GM18870 (cell line): ENCODE data around the gene PRG2.
"Not testable (repeated sequence)": the region's sequence is repeated elsewhere in the genome, so short reads cannot be mapped to it uniquely, and the experiment has no call there.

Source experiments
- ATAC-seq: cut with Tn5 transposase; IDR thresholded peaks from one replicate; pipeline ENCODE4 v1.9.1; 2021; ENCODE audit warnings: moderate library complexity; ENCODE audit not compliant: unreplicated experiment

Gene PRG2

GRCh38 chr11:57370251-57370650 is 20.2 kb downstream of the PRG2 start:
- no peak for ATAC-seq

DNA sequence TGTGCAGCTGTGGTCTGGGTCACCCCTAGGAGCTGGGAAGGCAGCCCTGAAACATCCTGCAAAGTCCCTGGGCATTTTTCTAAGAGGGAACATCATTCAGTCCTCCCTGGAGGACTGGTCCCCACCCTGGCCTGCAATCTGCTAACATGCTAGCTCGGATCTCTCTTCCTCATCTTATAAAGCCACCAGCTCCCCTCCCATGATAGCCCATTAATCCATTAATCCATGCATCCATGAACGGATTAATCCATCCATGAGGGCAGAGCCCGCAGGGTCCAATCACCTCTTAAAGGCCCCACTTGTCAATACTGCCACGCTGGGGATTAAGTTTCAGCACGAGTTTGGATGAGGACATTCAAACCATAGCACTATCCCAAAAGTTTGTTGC is 21.6 kb downstream of the PRG2 start:
- no peak for ATAC-seq

GRCh38 chr11:57368106-57368844 is 22.2 kb downstream of the PRG2 start:
- no peak for ATAC-seq

DNA sequence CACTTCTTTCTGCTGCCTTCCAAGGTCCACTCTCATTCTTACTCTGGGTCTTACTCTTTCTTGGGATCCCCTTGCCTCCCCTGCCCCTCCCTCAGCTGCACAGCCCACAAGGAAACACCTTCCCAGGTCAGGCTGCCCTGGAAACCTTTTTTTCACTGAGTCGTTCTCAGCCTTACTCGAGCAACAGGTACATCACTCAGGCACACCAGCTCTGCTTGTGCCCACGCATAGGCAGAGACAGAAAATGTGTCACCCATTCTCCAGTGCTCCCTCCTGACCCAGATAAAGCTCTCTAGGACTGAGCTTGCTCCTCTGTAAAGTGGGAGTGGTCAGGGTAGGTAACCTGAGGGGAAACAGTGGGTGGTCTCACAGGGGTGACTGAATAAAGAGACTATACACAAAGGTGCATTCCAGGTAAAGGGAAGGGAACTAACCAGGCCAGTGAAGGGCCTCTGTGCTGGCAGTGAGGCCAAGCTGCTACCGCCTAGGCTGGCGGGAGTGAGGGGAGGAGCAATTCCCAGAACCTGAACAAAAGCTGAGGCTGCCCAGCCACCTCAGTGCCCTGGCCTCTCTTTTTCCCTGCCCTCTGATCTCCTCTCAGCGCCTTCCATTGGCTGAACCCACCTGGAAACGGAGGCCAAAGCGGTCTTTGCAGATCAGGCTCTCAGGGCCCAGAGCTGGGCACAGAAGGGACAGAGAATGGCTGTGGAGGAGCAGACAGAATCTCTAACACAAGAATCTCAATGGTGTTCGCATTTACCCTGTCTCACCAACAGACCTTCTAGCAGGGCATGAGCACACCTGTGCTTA is 25.4 kb downstream of the PRG2 start:
- no peak for ATAC-seq

DNA sequence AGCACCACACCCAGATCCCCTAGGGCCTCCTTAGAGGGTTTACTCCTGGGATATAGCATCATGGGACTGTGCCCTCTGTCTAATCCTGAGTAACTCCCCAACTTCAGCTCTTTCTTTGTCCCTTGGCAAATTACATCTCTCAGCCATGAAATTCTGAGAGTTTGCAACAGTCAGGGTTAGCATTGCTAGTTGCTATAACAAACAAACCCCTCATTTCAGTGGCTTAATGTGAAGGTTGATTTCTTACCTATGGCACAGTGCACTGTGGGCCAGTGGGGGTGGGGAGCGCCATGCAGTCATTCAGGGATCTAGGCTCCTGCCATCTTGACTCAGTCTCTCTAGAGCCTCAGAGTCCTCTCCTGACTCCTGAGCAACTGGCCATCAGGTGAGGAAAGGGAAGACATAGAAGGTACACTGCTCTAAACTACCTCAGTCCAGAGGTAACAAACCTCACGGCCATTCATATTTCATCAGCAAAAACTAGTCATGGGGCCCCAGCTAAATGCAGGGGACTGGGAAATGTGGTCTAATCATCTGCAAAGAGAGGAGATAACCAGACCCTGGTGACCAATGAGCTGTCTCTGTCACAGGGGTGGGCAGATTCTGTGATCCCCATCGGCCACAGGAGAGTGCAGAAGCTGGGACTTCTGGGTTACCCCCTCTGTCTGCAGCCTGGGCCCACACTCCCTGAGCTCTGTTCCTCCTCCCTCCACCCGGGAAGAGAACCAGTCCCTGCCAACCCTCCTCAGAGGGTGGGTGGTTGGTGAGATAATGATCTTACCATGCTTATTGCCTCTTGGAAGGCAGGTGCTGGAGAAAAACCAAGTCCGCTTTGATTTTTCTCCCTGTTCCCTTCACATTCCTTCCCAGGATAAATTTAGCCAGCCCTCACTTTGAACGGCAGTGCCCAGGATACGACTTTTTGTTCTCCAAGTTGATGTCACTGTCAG is 27.0 kb downstream of the PRG2 start:
- no peak for ATAC-seq

GRCh38 chr11:57361926-57362325 is 28.5 kb downstream of the PRG2 start:
- ATAC-seq = no peak

- not testable (repeated sequence) for ATAC-seq
These were observed 29.0 kb downstream of the PRG2 start for GRCh38 chr11:57361420-57361819.

DNA sequence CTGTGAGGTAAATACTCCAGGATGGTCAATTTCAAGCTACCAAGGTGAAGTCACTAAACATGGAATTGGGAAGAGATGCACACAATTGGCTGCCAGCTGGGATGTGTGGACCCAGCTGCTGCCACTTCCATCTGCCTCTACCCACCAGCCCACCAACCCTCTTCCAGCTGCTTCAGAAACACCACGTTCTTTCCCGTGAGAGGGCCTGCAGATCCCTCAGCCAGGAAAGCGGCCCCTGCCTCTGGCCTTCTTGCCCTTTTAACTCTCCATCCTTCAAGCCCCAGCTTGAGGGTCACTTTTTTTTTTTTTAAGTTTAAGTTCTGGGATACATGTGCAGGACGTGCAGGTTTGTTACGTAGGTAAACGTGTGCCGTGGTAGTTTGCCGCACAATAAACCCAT is 29.5 kb downstream of the PRG2 start:
- ATAC-seq = no peak

DNA sequence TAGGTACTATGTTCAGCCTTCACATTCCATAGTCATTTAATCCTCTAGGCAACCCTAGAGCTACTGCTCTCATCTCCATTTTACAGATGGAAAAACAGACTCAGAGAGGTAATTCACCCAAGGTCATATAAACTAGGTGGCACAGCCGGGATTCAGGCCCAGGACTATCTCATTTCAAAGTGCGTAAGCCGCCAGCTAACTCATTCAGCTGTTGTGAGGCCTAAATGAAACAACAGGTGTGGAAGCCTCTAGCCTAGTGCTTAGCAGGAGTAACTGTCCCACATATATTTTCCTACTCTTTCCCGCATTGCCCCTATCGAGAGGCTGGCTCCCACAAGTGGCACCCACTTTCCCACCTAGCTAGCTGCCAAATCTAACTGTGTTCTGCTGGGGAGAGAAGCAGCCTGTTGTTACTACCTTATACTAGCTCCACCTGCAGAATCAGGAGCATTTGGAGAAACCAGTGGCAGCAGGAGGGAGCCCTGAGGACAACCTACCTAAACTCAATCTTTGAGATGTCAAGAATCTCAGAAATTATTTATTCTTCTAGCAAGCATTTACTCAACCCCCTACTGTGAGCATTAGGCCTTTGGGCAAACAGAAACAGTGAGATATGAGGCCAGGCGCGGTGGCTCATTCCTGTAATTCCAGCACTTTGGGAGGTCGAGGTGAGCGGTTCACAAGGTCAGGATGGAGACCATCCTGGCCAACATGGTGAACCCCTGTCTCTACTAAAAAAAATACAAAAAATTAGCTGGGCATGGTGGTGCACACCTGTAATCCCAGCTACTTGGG is 30.4 kb downstream of the PRG2 start:
- no peak for ATAC-seq

- no peak for ATAC-seq
These were observed 31.1 kb downstream of the PRG2 start for GRCh38 chr11:57359396-57359795.

GRCh38 chr11:57358991-57359390 is 31.5 kb downstream of the PRG2 start:
- ATAC-seq = no peak

DNA sequence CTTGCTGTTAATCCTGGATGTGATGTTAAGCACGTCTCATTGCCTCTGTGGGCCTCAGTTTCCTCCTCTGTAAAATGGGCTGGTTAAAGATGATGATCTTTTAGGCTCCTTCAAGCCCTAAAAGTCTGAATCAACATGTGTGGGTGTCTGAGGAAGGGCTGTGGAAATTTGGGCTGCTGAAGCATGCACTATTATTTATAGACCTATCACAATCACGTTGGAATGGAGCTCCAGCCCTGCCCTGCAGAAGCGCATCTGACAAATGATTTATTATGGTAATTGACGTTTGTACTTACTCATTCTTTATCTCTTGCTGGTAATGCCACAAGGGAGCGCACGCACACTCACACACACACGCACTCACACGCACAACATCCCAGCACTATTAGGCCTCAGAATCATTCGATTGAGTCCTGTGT is 31.9 kb downstream of the PRG2 start:
- ATAC-seq = no peak

DNA sequence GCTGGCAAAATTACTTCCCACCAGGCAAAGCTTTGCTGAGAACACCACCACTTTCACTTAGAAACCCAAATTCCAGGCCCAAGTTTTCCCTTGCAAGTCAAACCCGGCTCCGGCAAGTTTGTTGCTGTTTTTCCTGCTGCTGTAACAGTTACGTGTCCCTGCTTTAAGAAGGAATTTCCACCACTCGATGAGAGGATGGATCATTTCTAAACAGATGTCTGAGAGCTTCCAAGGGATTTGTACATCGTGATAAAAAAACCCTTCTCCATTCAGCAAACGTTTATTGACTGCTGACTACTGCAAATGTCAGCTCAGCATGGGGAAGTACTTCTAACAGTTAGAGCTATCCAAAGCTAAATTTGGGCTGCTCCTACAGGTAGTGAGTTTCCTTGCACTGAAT is 32.6 kb downstream of the PRG2 start:
- ATAC-seq = no peak

- no peak for ATAC-seq
These were observed 33.1 kb downstream of the PRG2 start for GRCh38 chr11:57357310-57357709.

GRCh38 chr11:57356268-57356667 is 34.2 kb downstream of the PRG2 start:
- no peak for ATAC-seq

GRCh38 chr11:57354699-57355098 is 35.8 kb downstream of the PRG2 start:
- no peak for ATAC-seq

GRCh38 chr11:57353852-57354251 is 36.6 kb downstream of the PRG2 start:
- no peak for ATAC-seq

DNA sequence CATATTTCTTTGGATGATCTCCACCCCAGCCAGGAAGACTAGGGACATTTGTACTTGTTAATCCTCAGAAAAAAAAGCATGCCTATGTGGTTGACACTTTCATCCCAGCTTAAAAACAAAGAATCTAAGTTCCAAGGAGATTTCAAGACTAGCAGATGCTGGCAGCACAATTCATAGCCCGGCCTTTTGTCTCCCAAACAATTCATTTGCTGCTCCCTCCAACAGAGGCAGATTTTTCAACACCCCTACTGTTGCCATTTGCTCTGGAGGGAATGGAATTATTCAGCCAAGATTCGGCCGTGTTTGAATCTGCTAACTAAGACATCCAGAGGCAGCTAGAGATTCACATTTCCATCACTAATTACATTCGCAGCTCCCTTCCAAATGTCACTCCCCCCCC is 37.0 kb downstream of the PRG2 start:
- ATAC-seq = no peak

DNA sequence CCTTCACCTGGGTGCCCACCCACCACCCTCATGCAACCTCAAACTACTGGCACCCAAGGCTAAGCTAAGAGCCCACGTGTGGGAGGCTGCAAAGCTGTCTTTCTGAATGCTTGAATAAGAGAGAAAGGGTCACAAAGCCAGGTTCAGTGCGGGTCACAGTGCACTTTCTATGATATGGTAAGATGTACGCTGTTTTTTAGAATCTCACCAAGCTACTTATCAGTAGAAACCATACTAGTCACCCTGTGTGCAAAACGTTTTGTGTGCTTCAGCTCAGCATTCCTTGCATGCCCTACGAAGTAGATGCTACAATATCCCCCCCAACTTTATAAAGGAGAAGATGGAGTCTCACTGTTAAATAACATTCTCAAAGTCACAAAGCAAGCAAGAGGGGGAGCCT is 37.4 kb downstream of the PRG2 start:
- ATAC-seq = no peak

GRCh38 chr11:57349491-57350274 is 40.8 kb downstream of the PRG2 start:
- ATAC-seq = no peak
